ENCODE data around the gene ZNF621. TPM values are rescaled to one million over a fixed set of nuclear protein-coding genes. Genes with fewer than 3 reads are reported as not detected.

Gene ZNF621
- total and polyA plus RNA-seq, 2 of the 8 experiments (the other 6 are each of a cell fraction or from before 2014, with no cell fraction given) = 10.9 to 15.4 TPM

DNA sequence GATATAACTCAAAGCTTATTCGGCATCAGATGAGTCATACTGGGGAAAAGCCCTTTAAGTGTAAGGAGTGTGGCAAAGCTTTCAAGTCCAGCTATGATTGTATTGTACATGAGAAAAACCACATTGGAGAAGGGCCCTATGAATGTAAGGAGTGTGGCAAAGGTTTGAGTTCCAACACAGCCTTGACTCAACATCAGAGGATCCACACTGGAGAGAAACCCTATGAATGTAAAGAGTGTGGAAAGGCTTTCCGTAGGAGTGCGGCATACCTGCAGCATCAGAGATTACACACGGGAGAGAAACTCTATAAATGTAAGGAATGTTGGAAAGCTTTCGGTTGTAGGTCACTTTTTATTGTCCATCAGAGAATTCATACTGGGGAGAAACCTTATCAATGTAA lies 7.5 kb downstream of the ZNF621 start:
- H3K4me3 ChIP-seq (ENCODE audit: extremely low read depth in 1 of 4, insufficient read depth in 2 of 4, low read depth in 3 of 4, low read length in 4 of 4) = no peak overlapping the region
- no peak overlapping the region for H2BK120ac ChIP-seq (replicated peaks; ENCODE audit: low read depth, low read length)
- FAIRE-seq = no peak
- ChIA-PET POLR2A (ENCODE audit: partially characterized antibody) (interaction anchor here (5.6 kb wide), 1 partner anchor 7 kb away, joined by 37 read pairs; the partner anchor contains the start of gene ZNF621), CTCF (ENCODE audit: partially characterized antibody) (interaction anchor here (1.9 kb wide), 1 partner anchor 52 kb away, joined by 5 read pairs; no protein-coding TSS in a partner anchor)
- H3K4ac ChIP-seq (replicated peaks; ENCODE audit: insufficient read length, low read depth, low read length) = no peak overlapping the region
- H3K14ac ChIP-seq (ENCODE audit: insufficient read length) = no peak overlapping the region
- no peak overlapping the region for H4K91ac ChIP-seq (replicated peaks; ENCODE audit: insufficient read length, low read length)
- TF ChIP-seq ZNF274 (IDR thresholded peaks at IDR 0.05; ENCODE audit: borderline replicate concordance, extremely low read depth, low read length) (peak; percentile 35; the same call in 1 of the 2 replicates), SIX5 (IDR thresholded peaks at IDR 0.05; ENCODE audit: low read depth, low read length) (no peak), JUND (IDR thresholded peaks at IDR 0.05; ENCODE audit: low read length) (no peak)
- H3K4me2 ChIP-seq (ENCODE audit: insufficient read depth in 1 of 2, low read depth in 2 of 2, low read length in 2 of 2) = no peak overlapping the region
- peaks cover 0 to 6% of the 10 kb centered on the region in 2 experiments; a peak in 2 of 4 replicates for H3K79me2 ChIP-seq (ENCODE audit: control insufficient read depth in 1 of 2, insufficient read depth in 2 of 2, low read length in 2 of 2)
- H4K20me1 ChIP-seq (replicated peaks in 1 of 2; ENCODE audit: control insufficient read depth in 1 of 2, insufficient read depth in 2 of 2, low read length in 2 of 2) = peaks cover 0 to 2% of the 10 kb centered on the region in 2 experiments
- 92% methylated on average over 5 of the region's 5 CpGs; no CpG with 5 or more reads in 1 of the 2 experiments for WGBS, 2 experiments (ENCODE audit: extremely low coverage in 1 of 2, insufficient coverage in 1 of 2, insufficient read length in 1 of 2, insufficient replicate concordance in 2 of 2, low coverage in 1 of 2, low lambda C conversion rate in 2 of 2, missing lambda C conversion rate in 1 of 2)
- no peak for DNase-seq (ENCODE audit: low read depth in 1 of 2, low spot score in 2 of 2)
- no peak overlapping the region for H2AFZ ChIP-seq (ENCODE audit: low read length)
- no peak overlapping the region for H4K8ac ChIP-seq (ENCODE audit: extremely low read depth, insufficient read depth, low read length)
- no peak overlapping the region for H2BK15ac ChIP-seq (ENCODE audit: low read length)
- H3K9ac ChIP-seq (replicated peaks in 1 of 4; ENCODE audit: extremely low read depth in 1 of 4, low read depth in 3 of 4, low read length in 3 of 4) = no peak overlapping the region
- no peaks in the 10 kb centered on the region for H3K4me1 ChIP-seq (replicated peaks in 1 of 4; ENCODE audit: control insufficient read depth in 3 of 4, insufficient read depth in 4 of 4, low read length in 3 of 4)
- no peak overlapping the region for H2BK20ac ChIP-seq (ENCODE audit: low read length)
- H2BK5ac ChIP-seq (ENCODE audit: low read depth, low read length) = no peak overlapping the region
- no peaks in the 10 kb centered on the region for H3K27me3 ChIP-seq (replicated peaks in 1 of 4; ENCODE audit: control insufficient read depth in 3 of 4, extremely low read depth in 1 of 4, insufficient read depth in 3 of 4, low read length in 3 of 4)
- peaks cover 11 to 63% (median 35%) of the 10 kb centered on the region in 4 experiments for H3K36me3 ChIP-seq (ENCODE audit: control insufficient read depth in 2 of 4, insufficient read depth in 4 of 4, low read length in 3 of 4)
- no peak overlapping the region for H2AK5ac ChIP-seq (ENCODE audit: low read depth, low read length)
- H3K23ac ChIP-seq (ENCODE audit: insufficient read length) = no peak overlapping the region
- no peak overlapping the region for H2BK12ac ChIP-seq (ENCODE audit: low read depth, low read length)
- no peak overlapping the region for H3K56ac ChIP-seq (replicated peaks; ENCODE audit: insufficient read length, low read depth, low read length)
- H3K23me2 ChIP-seq (ENCODE audit: low read depth, low read length) = no peaks in the 10 kb centered on the region
- no peak overlapping the region for H4K5ac ChIP-seq (ENCODE audit: insufficient read length, low read depth, low read length)
- peaks cover 2% of the 10 kb centered on the region; the same call in 1 of the 2 replicates for H3K79me1 ChIP-seq (ENCODE audit: low read depth, low read length)
- peaks cover 5 to 12% of the 10 kb centered on the region in 2 experiments; a peak in 2 of 4 replicates for H3K9me3 ChIP-seq (ENCODE audit: insufficient read depth in 2 of 2, low read depth in 1 of 2, low read length in 1 of 2)
- H3K18ac ChIP-seq (ENCODE audit: extremely low read depth, low read length) = no peak overlapping the region
- no peak overlapping the region for H3K27ac ChIP-seq (ENCODE audit: low read depth, low read length)

Data from H1 (cell line).